ENCODE measurements around the gene ZNF69. TPM values are rescaled to one million over a fixed set of nuclear protein-coding genes. Genes with fewer than 3 reads are reported as not detected.

Gene ZNF69
- total RNA-seq, 2 donors from 2014 or later: 24.6 to 28.8 TPM

Other genes with a start within 250 kb of the ZNF69 start
- 10 to 100 TPM in 1 of 2 donors, 1 to 10 TPM in 1; 9.5 to 10.6 TPM for gene ZNF823, start 148.8 kb upstream of the ZNF69 start, total RNA-seq
- gene ZNF441, start 120.8 kb upstream of the ZNF69 start, total RNA-seq: 1 to 10 TPM; 2.2 to 4.4 TPM
- gene ZNF491, start 89.3 kb upstream of the ZNF69 start, total RNA-seq: 1 to 10 TPM in 1 of 2 donors, under 1 TPM in 1; 0.90 to 2.1 TPM
- 10 to 100 TPM; 11.2 to 14.0 TPM for gene ZNF440, start 73.5 kb upstream of the ZNF69 start, total RNA-seq
- gene ZNF439, start 39.1 kb upstream of the ZNF69 start, total RNA-seq: 1 to 10 TPM in 1 of 2 donors, under 1 TPM in 1; 0.38 to 1.4 TPM
- 10 to 100 TPM; 11.6 to 19.2 TPM for gene ZNF700, start 37.3 kb downstream of the ZNF69 start, total RNA-seq
- 1 to 10 TPM; 4.4 to 5.0 TPM for gene ZNF763, start 77.3 kb downstream of the ZNF69 start, total RNA-seq
- 1 to 10 TPM; 3.9 to 7.9 TPM for gene ZNF433, start 147.9 kb downstream of the ZNF69 start, total RNA-seq
- gene ZNF878, start 165.2 kb downstream of the ZNF69 start, total RNA-seq: 1 to 10 TPM; 1.6 to 3.7 TPM
- 10 to 100 TPM; 10.3 to 17.9 TPM for gene ZNF844, start 176.9 kb downstream of the ZNF69 start, total RNA-seq

All from endodermal cell (in vitro differentiated cells).